OCI-LY1 (cell line): Measurements from ENCODE around the gene SMAP1.

Source experiments
- H2AFZ ChIP-seq: fragments of 200-600 bp; sonication (generic), shearing (Covaris generic); 2 replicates; pipeline ENCODE4 v1.6.0; 2014; ENCODE audit warnings: antibody characterized with exemption, mild to moderate bottlenecking, low read length
- H3F3A ChIP-seq: fragments of 200-600 bp; sonication (generic), shearing (Covaris generic); 2 replicates; pipeline ENCODE4 v1.6.0; 2014; ENCODE audit warnings: mild to moderate bottlenecking, antibody characterized with exemption, low read length, moderate library complexity; ENCODE audit not compliant: insufficient read depth
- H3K27ac ChIP-seq: fragments of 200-600 bp; sonication (generic); 2 replicates; pipeline ENCODE4 v1.5.1; 2014; ENCODE audit warnings: low read length, mixed run types, mild to moderate bottlenecking, low read depth; ENCODE audit not compliant: poor library complexity, severe bottlenecking
- H3K27me3 ChIP-seq: fragments of 200-600 bp; sonication (generic); 2 replicates; pipeline ENCODE4 v1.6.0; 2014; ENCODE audit warnings: antibody characterized with exemption, mild to moderate bottlenecking, low read length, moderate library complexity; ENCODE audit not compliant: insufficient read depth
- H3K36me3 ChIP-seq: fragments of 200-600 bp; sonication (generic); 2 replicates; pipeline ENCODE4 v1.6.1; 2014; ENCODE audit warnings: mild to moderate bottlenecking, antibody characterized with exemption, low read length, moderate library complexity, mixed read lengths; ENCODE audit not compliant: insufficient read depth
- H3K4me1 ChIP-seq: fragments of 200-600 bp; sonication (generic); 2 replicates; pipeline ENCODE4 v1.5.1; 2014; ENCODE audit warnings: mild to moderate bottlenecking, low read length, moderate library complexity; ENCODE audit not compliant: insufficient read depth, severe bottlenecking
- H3K4me2 ChIP-seq: fragments of 200-600 bp; sonication (generic), shearing (Covaris generic); 2 replicates; pipeline ENCODE4 v1.6.1; 2014; ENCODE audit warnings: low read length
- H3K4me3 ChIP-seq: fragments of 200-600 bp; sonication (generic); 2 replicates; pipeline ENCODE4 v1.5.1; 2014; ENCODE audit warnings: low read length, low read depth, mild to moderate bottlenecking, mixed read lengths; ENCODE audit not compliant: poor library complexity, severe bottlenecking
- H3K79me2 ChIP-seq: fragments of 200-600 bp; shearing (Covaris generic); 2 replicates; pipeline ENCODE4 v1.6.1; 2016; ENCODE audit warnings: mixed run types, low read length, mixed read lengths; ENCODE audit not compliant: insufficient read depth
- H3K9ac ChIP-seq: fragments of 200-600 bp; sonication (generic), shearing (Covaris generic); 2 replicates; pipeline ENCODE4 v1.6.1; 2014; ENCODE audit warnings: mild to moderate bottlenecking, low read length, mixed read lengths
- H3K9me2 ChIP-seq: fragments of 200-600 bp; sonication (generic), shearing (Covaris generic); 2 replicates; pipeline ENCODE4 v1.6.1; 2014; ENCODE audit warnings: low read depth, mild to moderate bottlenecking, low read length, mixed read lengths
- H3K9me3 ChIP-seq: fragments of 200-600 bp; shearing (Covaris generic); 2 replicates; pipeline ENCODE4 v1.6.1; 2014; ENCODE audit warnings: low read length, mixed read lengths
- H4K20me1 ChIP-seq: fragments of 200-600 bp; sonication (generic), shearing (Covaris generic); 2 replicates; pipeline ENCODE4 v1.6.0; 2016; ENCODE audit warnings: mild to moderate bottlenecking, low read length; ENCODE audit not compliant: insufficient read depth
- CTCF ChIP-seq: fragments of 200-600 bp; sonication (generic), shearing (Covaris generic); IDR thresholded peaks from 2 replicates; pipeline ENCODE4 v1.5.1; 2017; ENCODE audit warnings: mild to moderate bottlenecking, antibody characterized with exemption, low read length, moderate library complexity, mixed read lengths
- EZH2 ChIP-seq: fragments of 200-600 bp; sonication (generic), shearing (Covaris generic); IDR thresholded peaks from 2 replicates; pipeline ENCODE4 v1.8.0; 2017; ENCODE audit warnings: borderline replicate concordance, mixed run types, mild to moderate bottlenecking, antibody characterized with exemption, low read length, moderate library complexity, mixed read lengths

The SMAP1 gene

GRCh38 chr6:70823651-70824050 is 156.0 kb downstream of the SMAP1 start:
- TF ChIP-seq CTCF (no peak), EZH2 (no peak)
- no peaks in the 10 kb centered on the region for H3K27me3 ChIP-seq

GRCh38 chr6:70831427-70831826 is 163.7 kb downstream of the SMAP1 start:
- no peak overlapping the region for H3K27ac ChIP-seq
- H2AFZ ChIP-seq, result no peak overlapping the region
- no peaks in the 10 kb centered on the region for H3K27me3 ChIP-seq
- H3K9me3 ChIP-seq, result no peaks in the 10 kb centered on the region
- no peaks in the 10 kb centered on the region for H3K9me2 ChIP-seq
- H3F3A ChIP-seq, result no peaks in the 10 kb centered on the region
- H3K4me2 ChIP-seq, result no peak overlapping the region
- H3K9ac ChIP-seq, result no peak overlapping the region
- no peak overlapping the region for H3K4me3 ChIP-seq
- H3K4me1 ChIP-seq, result no peaks in the 10 kb centered on the region
- no peaks in the 10 kb centered on the region for H4K20me1 ChIP-seq
- H3K36me3 ChIP-seq, result no peaks in the 10 kb centered on the region
- H3K79me2 ChIP-seq, result no peaks in the 10 kb centered on the region
- no peak for TF ChIP-seq EZH2
- no peak for TF ChIP-seq CTCF

More at GRCh38 chr6:70823651-70824050, 156.0 kb downstream of the SMAP1 start:
- H3K9ac ChIP-seq, result no peak overlapping the region
- peak overlapping the region; percentile 75 for H3K27ac ChIP-seq
- no peaks in the 10 kb centered on the region for H3F3A ChIP-seq
- peaks cover 16% of the 10 kb centered on the region for H3K4me1 ChIP-seq
- H3K36me3 ChIP-seq, result no peaks in the 10 kb centered on the region
- no peak overlapping the region for H2AFZ ChIP-seq
- H3K9me2 ChIP-seq, result no peaks in the 10 kb centered on the region
- H4K20me1 ChIP-seq, result no peaks in the 10 kb centered on the region
- H3K4me2 ChIP-seq, result 0 out of 2 replicates have a peak overlapping the region, but pooled peaks have one; percentile 37
- H3K9me3 ChIP-seq, result no peaks in the 10 kb centered on the region
- no peak overlapping the region for H3K4me3 ChIP-seq
- no peaks in the 10 kb centered on the region for H3K79me2 ChIP-seq

GRCh38 chr6:70834520-70834919 is 166.8 kb downstream of the SMAP1 start:
- H4K20me1 ChIP-seq, result no peaks in the 10 kb centered on the region
- H2AFZ ChIP-seq, result no peak overlapping the region
- no peak overlapping the region for H3K4me3 ChIP-seq
- H3K9me3 ChIP-seq, result no peaks in the 10 kb centered on the region
- H3K9me2 ChIP-seq, result no peaks in the 10 kb centered on the region
- H3K79me2 ChIP-seq, result no peaks in the 10 kb centered on the region
- H3F3A ChIP-seq, result no peaks in the 10 kb centered on the region
- no peak overlapping the region for H3K4me2 ChIP-seq
- no peaks in the 10 kb centered on the region for H3K27me3 ChIP-seq
- no peak overlapping the region for H3K27ac ChIP-seq
- no peak for TF ChIP-seq EZH2
- no peak for TF ChIP-seq CTCF
- H3K9ac ChIP-seq, result no peak overlapping the region
- no peaks in the 10 kb centered on the region for H3K4me1 ChIP-seq
- H3K36me3 ChIP-seq, result no peaks in the 10 kb centered on the region
